CD4-positive, alpha-beta T cell treated with Interleukin-17A for 4 hours (primary cell): Measurements from ENCODE around the gene PARM1.

ENCODE experiments used
- DNase-seq: peaks from one replicate; pipeline ENCODE4 v3.0.0-alpha.2; 2020; ENCODE audit warnings: mixed read lengths

Gene PARM1

DNA sequence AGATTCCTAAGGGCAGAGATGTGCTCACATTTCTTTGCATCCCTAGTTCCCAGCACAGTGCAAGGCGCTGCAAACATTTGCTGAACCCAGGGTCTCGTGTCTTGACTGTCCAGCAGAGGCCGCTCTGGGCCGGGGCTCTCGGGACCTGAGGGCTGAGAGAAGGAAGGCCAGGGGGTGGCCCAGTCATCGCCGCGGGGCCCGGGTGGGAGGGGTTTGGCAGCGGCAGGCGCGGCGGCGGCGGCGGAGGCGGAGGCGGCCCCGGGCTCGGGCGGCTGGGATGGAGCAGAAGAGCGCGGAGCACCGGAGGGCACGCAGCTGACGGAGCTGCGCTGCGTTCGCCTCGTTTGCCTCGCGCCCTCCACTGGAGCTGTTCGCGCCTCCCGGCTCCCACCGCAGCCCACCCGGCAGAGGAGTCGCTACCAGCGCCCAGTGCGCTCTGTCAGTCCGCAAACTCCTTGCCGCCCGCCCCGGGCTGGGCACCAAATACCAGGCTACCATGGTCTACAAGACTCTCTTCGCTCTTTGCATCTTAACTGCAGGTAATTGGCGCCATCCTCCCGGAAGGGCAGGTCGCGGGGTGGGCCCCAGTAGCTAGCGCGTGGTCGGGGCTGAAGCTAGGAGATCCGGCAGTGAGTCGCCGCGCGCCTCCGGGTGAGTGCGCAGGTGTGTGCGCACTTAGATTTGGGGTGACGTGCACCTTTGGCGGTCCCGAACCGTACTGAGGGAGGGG is at the start of gene PARM1:
TSS of gene PARM1 (plus strand) at position 285 of the 730 bp plus-strand sequence. CDS start at position 497, 212 bp downstream.
- DNase-seq, result peak; percentile 12

DNA sequence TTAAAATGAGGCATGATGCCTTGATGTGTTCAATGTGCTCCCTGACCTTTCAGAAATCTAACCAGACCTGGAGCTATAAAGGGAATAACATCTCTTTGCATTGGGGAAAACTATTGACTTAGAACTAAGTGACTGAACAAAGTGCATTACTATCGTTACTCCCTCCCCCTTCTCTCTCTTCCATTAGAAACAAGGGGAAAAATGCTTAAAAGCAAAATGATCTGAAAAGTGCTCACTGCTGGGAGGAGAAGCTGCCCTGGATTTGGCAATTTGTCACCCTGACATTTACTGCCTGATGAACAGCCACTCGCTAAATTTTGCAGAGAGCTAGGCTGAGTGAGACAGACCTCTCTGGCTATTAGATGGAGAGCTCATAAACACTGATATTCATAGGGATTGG is 48.6 kb upstream of the PARM1 start:
- DNase-seq, result no peak

GRCh38 chr4:74886484-74886883 is 46.4 kb upstream of the PARM1 start:
- no peak for DNase-seq

- DNase-seq, result no peak
Observed at GRCh38 chr4:74890341-74890740, 42.6 kb upstream of the PARM1 start.

GRCh38 chr4:74891037-74891436 is 41.9 kb upstream of the PARM1 start:
- no peak for DNase-seq

GRCh38 chr4:74893171-74893570 is 39.7 kb upstream of the PARM1 start:
- DNase-seq, result no peak

- no peak for DNase-seq
Observed at GRCh38 chr4:74896595-74896994, 36.3 kb upstream of the PARM1 start.

DNA sequence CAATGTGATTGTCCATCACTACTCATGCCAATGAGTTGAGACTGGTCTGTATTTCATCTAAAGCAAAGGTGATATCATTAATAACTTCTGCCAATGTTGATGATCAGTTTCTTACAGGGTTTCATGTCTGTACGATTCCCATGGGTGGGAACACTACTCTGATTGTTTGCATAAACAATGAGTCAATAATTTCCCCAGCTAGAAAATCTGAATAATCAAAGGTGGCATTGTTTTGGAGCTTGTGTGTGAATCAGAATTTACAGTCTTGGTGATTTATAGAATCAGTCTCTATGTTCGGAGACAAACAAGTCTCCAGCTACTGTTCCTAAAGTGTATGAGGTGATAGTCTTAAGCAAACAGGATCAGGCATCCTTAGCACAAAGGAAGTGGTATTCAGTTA is 35.5 kb upstream of the PARM1 start:
- no peak for DNase-seq

GRCh38 chr4:74900862-74901261 is 32.1 kb upstream of the PARM1 start:
- DNase-seq, result no peak

DNA sequence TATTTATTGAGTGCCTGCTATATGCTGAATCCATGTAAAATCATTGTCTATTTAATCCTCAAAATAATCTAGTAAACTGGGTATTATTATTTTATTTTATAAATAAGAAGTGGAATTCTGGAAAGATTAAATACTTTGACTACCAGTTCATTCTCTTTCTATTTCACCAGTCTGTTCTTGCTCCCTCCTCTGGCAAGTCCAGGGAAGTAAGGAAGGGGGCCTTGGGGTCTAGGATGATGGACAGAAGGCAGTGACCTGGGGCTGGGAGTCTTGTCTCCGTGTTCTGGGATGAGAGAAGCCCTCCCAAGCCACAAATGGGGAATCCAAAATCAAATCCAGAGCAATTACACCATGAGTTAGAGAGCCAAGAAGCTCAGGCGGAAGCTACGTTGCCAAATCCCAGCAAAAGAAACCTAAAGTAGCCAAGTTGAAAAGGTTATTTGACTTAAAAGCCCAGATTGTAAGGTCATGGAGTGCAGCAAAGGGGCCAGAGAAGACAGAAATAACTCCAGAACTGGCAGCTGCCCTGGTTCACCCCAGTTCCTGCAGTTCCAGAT is 28.3 kb upstream of the PARM1 start:
- no peak for DNase-seq

GRCh38 chr4:74906771-74907170 is 26.1 kb upstream of the PARM1 start:
- DNase-seq, result no peak

DNA sequence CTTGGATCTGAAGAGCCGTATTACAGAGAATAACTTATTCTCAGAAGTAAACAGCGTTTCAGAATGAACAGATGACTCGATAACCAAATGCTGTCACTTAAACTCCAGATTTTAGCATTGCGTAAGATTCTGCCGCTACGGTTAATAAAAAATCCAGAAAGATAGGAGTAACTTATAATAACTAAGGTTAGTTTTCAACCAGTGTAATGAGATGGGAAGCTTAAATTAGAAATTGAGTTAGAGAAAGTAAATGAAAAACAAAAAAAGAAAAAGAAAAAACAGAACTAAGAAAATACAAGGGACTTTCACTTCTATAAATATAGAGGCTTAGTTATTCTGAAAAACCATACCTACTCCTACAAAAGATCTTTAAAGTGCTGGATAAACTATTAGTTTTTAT is 13.1 kb upstream of the PARM1 start:
- no peak for DNase-seq

- DNase-seq, result no peak
Observed at GRCh38 chr4:74920704-74921103, 12.2 kb upstream of the PARM1 start.

DNA sequence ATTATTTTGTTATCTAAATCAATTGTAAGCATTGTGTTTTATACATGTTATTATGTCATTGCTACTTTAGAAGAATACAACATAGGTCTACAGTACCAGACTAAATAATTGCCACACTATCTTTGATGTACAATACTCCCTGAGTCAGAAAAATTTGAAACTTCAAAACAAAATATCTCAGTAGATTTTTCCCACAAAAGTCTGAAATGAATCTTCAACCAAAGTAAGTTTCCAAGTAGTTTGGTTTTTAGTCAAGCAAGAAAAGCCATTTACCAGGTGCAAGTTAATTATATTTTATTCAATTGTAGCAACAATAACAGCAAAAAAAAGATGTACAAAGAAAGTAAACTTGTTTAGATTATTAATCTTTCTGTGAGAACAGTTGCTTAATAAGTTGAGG is 11.4 kb upstream of the PARM1 start:
- DNase-seq, result no peak

- DNase-seq, result no peak
Observed at GRCh38 chr4:74926007-74926406, 6.9 kb upstream of the PARM1 start.

GRCh38 chr4:74930162-74930561 is 2.8 kb upstream of the PARM1 start:
- DNase-seq, result no peak

GRCh38 chr4:74931376-74931775 is 1.5 kb upstream of the PARM1 start:
- no peak for DNase-seq

- DNase-seq, result no peak
Observed at GRCh38 chr4:74932010-74932409, 906 bp upstream of the PARM1 start.

GRCh38 chr4:74933562-74934015 is 673 bp downstream of the PARM1 start:
- no peak for DNase-seq

DNA sequence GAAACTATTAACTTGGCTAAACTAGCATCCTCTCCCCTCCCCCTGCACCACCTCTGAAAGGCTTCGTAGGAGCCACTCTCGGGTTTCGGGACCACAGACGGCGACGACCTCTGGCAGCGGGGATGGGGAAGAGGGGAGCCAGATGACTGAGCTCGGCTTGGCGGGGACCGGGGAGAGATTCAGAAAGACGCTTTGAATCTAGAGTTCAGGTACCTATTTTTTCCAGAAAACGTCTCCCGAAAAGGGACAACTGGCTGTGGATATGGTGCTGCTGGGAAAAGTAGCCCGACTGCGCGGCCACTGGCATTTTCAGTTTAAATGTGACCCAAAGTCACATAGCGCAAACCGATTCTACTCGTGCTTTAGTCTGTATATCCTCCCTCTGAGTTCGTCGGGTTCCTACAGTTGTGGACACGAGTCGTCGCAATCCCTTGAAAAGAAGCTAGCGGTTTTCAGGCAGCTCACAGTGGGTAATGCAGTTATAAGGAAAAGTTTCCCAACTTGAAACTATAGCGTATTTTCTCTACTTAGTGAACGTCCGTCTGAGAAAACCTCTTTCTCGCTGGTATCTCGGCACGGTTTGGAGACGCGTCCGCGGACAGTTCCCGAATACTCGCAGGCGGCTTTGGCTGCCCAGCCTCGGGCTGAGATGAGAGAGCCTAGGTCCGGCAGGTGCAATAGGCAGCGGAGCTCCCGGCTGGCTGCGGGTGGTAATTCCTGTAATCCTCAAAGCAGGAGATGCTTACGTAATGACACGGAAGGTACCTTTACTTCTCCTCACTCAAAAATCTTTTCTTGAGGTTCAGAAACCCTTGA is 1.3 kb downstream of the PARM1 start:
- DNase-seq, result no peak

DNA sequence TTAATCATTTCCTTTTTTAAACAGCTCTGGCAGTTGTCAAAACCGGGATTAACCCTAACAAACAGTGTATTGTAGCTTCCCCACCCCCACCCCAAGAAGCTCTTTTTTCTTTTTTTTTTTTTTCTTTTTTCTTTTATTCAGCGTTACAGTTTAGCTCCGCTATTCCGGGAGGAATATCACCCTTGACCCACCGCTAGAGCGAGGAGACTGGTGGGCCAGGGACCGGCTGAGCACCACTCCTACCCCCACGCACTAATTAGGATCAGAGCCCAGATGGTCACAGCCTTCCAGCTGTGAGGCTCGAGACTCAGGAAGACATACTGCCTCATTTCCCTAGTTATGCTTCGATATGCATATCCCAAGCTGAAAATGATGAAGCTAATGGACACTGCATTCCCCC is 2.0 kb downstream of the PARM1 start:
- DNase-seq, result no peak

DNA sequence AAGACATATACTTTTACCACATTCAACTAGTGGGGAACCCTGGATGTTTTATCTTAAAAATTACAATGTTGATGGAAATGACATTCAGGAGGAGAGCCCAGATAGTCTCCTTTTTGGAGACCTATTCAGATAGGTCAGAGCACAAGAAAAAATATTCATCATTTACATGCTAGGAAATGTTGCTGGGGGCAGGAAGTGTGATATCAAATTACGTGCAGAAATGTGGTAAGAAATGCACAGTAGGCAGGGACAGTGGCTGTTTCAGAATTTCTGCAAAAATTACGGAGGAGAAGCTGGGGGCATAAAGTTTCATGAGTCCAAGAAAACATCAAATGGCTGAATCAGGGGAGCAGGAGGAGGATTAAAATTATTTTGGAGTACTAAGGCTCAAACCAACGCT is 8.2 kb downstream of the PARM1 start:
- DNase-seq, result no peak

- no peak for DNase-seq
Observed at GRCh38 chr4:74942251-74942917, 9.5 kb downstream of the PARM1 start.

DNA sequence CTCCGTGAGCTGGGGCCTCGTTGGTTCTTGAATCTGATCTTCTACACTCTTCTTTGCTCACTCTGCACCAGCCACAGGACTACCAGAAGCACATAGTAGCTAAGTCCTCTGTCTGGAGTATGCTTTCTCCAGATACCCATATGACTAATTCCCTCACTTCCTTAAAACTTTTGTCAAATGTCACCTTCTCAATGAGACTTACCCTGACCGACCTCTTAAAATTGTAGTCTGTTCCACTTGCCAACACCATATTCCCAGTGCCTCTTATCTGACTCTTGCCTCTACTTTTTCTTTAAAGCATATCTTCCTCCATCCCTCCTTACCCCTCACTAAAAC is 10.0 kb downstream of the PARM1 start:
- DNase-seq, result no peak
